Mesodermal cell (in vitro differentiated cells): ENCODE results near the gene MYL4.

Experiments used
- H3K27ac ChIP-seq: 2 replicates; pipeline ENCODE4 v1.7.0; 2013; ENCODE audit warnings: mild to moderate bottlenecking, low read depth, low read length, moderate library complexity; ENCODE audit not compliant: severe bottlenecking
- H3K36me3 ChIP-seq: 2 replicates; pipeline ENCODE4 v1.7.1; 2013; ENCODE audit warnings: mild to moderate bottlenecking, low read length, moderate library complexity; ENCODE audit not compliant: control insufficient read depth, insufficient read depth
- H3K4me1 ChIP-seq: one replicate; pipeline ENCODE4 v1.7.1; 2013; ENCODE audit warnings: mild to moderate bottlenecking, low read length; ENCODE audit not compliant: insufficient read depth, control insufficient read depth, poor library complexity, severe bottlenecking
- H3K4me3 ChIP-seq: 2 replicates; pipeline ENCODE4 v1.7.0; 2013; ENCODE audit warnings: low read length, control low read depth, mild to moderate bottlenecking; ENCODE audit not compliant: insufficient read depth, poor library complexity, severe bottlenecking; ENCODE audit errors: extremely low read depth
- H3K9me3 ChIP-seq: 2 replicates; pipeline ENCODE4 v1.7.1; 2013; ENCODE audit warnings: mild to moderate bottlenecking, low read length, moderate library complexity; ENCODE audit not compliant: control insufficient read depth
- WGBS, 2 experiments: methylation state at CpG; one replicate each; pipeline ENCODE4 v1.1.5; 2013; ENCODE audit warnings: missing lambda C conversion rate in 2 of 2; ENCODE audit not compliant: insufficient coverage in 2 of 2; 5-methylcytosine and 5-hydroxymethylcytosine counted together

The MYL4 gene

GRCh38 chr17:47193931-47194511, 15.1 kb upstream of the MYL4 start:
- Histone ChIP-seq H3K9me3 (no peaks in the 10 kb centered on the region), H3K4me3 (no peak overlapping the region), H3K27ac (no peak overlapping the region), H3K36me3 (no peaks in the 10 kb centered on the region), H3K4me1 (peaks cover 10% of the 10 kb centered on the region)
- 97 to 100% methylated on average over 3 of the region's 4 CpGs for WGBS, 2 experiments

- Histone ChIP-seq H3K27ac (peak overlapping the region; percentile 13), H3K36me3 (no peaks in the 10 kb centered on the region), H3K4me1 (peaks cover 3% of the 10 kb centered on the region), H3K4me3 (no peak overlapping the region), H3K9me3 (no peaks in the 10 kb centered on the region)
Observed at GRCh38 chr17:47197821-47198220, 11.3 kb upstream of the MYL4 start.

GRCh38 chr17:47199627-47200324, 9.4 kb upstream of the MYL4 start:
- Histone ChIP-seq H3K4me1 (peaks cover 7% of the 10 kb centered on the region), H3K9me3 (no peaks in the 10 kb centered on the region), H3K27ac (no peak overlapping the region), H3K36me3 (no peaks in the 10 kb centered on the region), H3K4me3 (no peak overlapping the region)
- WGBS, 2 experiments, result 91 to 97% methylated on average over 5 of the region's 8 CpGs

DNA sequence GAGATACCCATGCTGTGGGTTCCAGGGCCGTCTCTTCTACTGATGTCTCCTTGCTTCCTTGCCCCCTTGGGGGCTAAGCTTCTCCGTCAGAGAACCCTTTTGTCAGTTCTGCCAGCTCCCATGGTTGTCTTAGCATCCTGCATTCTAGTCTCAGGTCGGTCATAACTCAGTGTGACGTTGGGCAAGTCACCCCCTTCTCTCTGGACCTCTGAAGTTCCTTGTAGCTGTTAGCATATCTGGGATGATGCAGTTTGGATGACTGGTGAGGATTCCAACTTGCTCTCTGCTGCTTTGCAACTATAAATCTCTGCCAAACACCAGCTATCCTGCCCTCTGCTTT, 8.9 kb upstream of the MYL4 start:
- H3K4me3 ChIP-seq, result no peak overlapping the region
- WGBS, 2 experiments, result 81 to 86% methylated on average over 2 to 4 of the region's 4 CpGs
- H3K4me1 ChIP-seq, result peaks cover 12% of the 10 kb centered on the region
- no peaks in the 10 kb centered on the region for H3K36me3 ChIP-seq
- no peak overlapping the region for H3K27ac ChIP-seq
- no peaks in the 10 kb centered on the region for H3K9me3 ChIP-seq

DNA sequence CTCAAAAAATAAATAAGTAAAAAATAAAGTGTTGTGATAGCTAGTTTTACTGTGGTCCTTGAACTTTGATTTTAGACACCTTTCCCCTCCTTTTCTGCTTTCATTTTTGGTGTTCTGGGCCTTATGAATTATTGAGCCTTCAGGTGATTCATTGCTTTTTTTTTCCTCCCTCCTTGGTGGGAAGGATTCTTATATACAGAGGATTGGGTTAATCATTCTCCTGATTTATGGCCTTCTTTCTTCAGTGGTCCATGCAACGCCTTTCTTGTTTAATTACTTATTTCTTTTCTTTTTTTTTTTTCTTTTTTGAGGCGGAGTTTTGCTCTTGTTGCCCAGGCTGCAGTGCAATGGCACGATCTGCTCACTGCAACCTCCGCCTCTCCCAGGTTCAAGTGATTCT, 8.0 kb upstream of the MYL4 start:
- Histone ChIP-seq H3K27ac (no peak overlapping the region), H3K36me3 (no peaks in the 10 kb centered on the region), H3K4me1 (peaks cover 21% of the 10 kb centered on the region), H3K9me3 (no peaks in the 10 kb centered on the region), H3K4me3 (no peak overlapping the region)
- WGBS, 2 experiments, result 94 to 95% methylated on average over 2 to 3 of the region's 4 CpGs

DNA sequence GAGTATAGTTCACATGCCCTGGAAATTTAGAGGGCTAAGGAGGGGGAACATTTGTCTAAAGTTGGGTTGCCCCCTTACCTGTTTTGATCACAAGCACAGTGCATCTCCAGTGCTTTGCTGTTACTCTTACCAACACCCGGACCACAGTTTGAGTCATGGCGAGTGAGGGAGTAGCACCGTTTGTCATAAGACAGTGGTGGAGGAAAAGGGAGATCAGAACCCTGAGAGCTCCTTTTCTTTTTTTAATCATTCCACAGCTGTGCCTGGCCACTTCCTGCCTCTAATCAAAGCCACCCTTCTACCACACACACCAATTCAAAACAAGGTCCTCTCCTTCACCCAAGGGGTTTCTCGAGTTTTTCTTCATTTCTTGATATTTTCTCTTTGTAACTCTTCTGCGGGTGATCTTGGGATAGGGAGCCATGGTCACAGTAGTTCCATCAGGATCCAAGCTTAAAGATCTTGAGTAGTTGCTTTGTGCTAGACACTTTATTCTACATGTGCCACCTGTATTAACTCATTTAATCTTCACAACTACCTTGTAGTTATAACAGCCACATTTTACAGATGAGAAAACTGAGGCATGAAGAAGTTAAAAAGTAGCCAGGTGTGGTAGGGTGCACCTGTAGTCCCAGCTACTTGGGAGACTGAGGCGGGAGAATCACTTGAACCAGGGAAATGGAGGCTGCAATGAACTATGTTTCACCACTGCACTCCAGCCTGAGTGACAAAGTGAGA, 5.0 kb upstream of the MYL4 start:
- no peaks in the 10 kb centered on the region for H3K9me3 ChIP-seq
- H3K4me1 ChIP-seq, result peaks cover 28% of the 10 kb centered on the region
- H3K36me3 ChIP-seq, result no peaks in the 10 kb centered on the region
- WGBS, 2 experiments, result 82 to 89% methylated on average over 1 of the region's 6 CpGs
- peak overlapping the region; percentile 44 for H3K27ac ChIP-seq
- H3K4me3 ChIP-seq, result no peak overlapping the region

- peaks cover 33% of the 10 kb centered on the region for H3K4me1 ChIP-seq
- no peaks in the 10 kb centered on the region for H3K9me3 ChIP-seq
- WGBS, 2 experiments, result 78 to 86% methylated on average over 3 to 4 of the region's 6 CpGs
- no peaks in the 10 kb centered on the region for H3K36me3 ChIP-seq
- H3K27ac ChIP-seq, result peak overlapping the region; percentile 44
- no peak overlapping the region for H3K4me3 ChIP-seq
Observed at GRCh38 chr17:47204722-47205418, 4.3 kb upstream of the MYL4 start.

DNA sequence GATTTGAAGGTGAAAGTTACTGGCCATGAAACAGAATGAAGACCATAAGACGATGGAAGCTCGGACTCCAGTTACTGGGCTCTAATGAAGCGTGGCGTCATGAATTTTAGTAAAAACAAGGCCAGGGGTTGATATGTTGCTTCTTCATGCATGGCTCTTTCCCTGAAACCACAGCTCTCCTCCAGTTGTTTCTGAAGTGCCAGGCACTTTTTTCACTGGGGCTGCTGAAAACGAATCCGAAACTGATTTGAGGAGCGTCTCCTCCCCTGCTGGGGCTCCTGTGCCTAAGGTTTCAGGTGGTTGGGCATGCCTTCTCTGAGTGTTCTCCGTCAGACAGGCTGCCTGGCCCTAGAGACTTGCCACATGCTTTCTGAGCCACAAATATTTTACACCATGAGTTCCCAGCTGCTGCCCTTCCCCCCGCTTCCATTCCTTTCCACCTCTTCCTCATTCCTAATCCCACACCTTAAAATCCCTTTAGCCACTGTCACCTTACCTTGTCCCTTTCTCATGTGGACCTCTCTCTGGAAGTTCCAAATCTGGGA, 3.7 kb upstream of the MYL4 start:
- Histone ChIP-seq H3K4me3 (no peak overlapping the region), H3K27ac (peak overlapping the region; percentile 44), H3K4me1 (peaks cover 39% of the 10 kb centered on the region), H3K9me3 (no peaks in the 10 kb centered on the region), H3K36me3 (no peaks in the 10 kb centered on the region)
- 66 to 75% methylated on average over 9 of the region's 9 CpGs for WGBS, 2 experiments

DNA sequence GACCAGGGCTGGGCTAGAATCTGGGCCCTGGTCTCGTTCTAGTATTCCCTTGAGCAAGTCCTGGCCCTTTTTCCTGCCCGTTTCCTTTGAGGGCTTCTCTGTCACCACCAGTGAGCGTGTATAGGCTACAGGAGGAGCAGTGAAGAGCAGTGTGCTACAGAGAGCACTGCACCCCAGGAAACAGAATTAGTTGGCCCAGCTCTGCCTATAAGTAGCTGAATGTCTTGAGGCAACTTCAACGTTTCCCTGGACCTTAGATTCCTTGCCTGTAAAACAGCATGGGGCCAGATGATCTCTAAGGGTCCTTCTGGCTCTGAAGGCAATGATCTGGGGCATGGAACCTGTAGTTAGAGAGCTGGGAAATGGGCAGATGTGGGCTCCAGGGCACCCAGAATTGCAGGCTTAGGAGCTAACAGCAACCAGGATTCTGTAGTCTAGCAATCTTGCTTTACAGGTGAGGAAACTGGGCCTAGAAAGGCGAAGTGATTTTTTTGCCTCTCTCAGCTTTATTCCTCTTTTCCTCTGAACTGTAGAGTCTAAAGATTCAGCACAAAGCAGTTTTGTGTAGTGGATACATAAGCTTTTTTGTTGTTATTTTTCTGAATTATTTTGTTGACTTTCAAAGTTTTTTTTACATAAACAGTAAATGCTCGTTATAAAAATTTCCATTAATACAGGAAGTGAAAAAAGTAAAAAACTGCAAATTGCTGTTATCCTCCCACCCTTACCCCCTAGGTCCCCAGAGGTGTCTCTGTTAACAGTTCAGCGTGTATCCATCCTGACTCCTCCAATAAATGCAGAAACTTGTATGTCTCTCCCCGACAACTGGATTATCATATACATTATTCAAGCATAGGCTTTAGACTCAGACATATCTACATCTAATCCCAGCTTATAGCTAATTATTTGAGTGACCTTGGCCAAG, 1.7 kb upstream of the MYL4 start:
- Histone ChIP-seq H3K9me3 (no peaks in the 10 kb centered on the region), H3K27ac (no peak overlapping the region), H3K36me3 (no peaks in the 10 kb centered on the region), H3K4me3 (no peak overlapping the region), H3K4me1 (peaks cover 41% of the 10 kb centered on the region)
- WGBS, 2 experiments, result 83 to 90% methylated on average over 4 to 6 of the region's 8 CpGs

DNA sequence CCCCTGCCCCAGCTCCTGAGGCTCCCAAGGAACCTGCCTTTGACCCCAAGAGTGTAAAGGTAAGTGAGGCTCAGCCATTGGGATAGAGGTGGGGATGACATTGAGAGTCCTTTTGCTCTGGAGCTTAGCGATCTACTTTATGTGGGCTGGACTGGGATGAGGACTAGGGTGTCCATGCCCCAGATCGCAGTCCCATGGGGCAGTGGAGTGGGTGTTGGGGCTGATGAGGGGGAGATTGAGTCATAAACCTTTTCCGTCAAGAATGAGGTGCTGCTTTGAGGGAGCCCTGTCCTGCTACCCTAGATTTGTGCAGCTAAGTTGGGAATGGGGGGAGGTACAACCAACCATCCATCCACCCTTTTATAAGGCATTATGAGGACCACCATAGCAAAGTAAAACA, 351 bp downstream of the MYL4 start:
- Histone ChIP-seq H3K27ac (peak overlapping the region; percentile 63), H3K36me3 (no peaks in the 10 kb centered on the region), H3K9me3 (no peaks in the 10 kb centered on the region), H3K4me1 (peaks cover 41% of the 10 kb centered on the region), H3K4me3 (peak overlapping the region; percentile 15)
- WGBS, 2 experiments, result 94 to 100% methylated on average over 2 of the region's 3 CpGs
